Adipocyte (in vitro differentiated cells): ENCODE data around the gene PRL.

Source experiments
- DNase-seq: peaks from one replicate; pipeline ENCODE4 v3.0.0-alpha.2; 2015; ENCODE audit warnings: low read depth
- H3K27me3 ChIP-seq: replicated peaks from 2 replicates; pipeline ENCODE4 v1.7.0; 2013; ENCODE audit warnings: mild to moderate bottlenecking, low read length, moderate library complexity; ENCODE audit not compliant: control insufficient read depth, insufficient read depth
- H3K36me3 ChIP-seq: 2 replicates; pipeline ENCODE4 v1.7.0; 2013; ENCODE audit warnings: low read length, mild to moderate bottlenecking, moderate library complexity; ENCODE audit not compliant: control insufficient read depth, insufficient read depth, severe bottlenecking
- H3K4me1 ChIP-seq: 2 replicates; pipeline ENCODE4 v1.7.0; 2013; ENCODE audit warnings: mild to moderate bottlenecking, low read length, moderate library complexity; ENCODE audit not compliant: control insufficient read depth, insufficient read depth
- H3K4me3 ChIP-seq: 2 replicates; pipeline ENCODE4 v1.7.0; 2013; ENCODE audit warnings: mild to moderate bottlenecking, low read length, moderate library complexity
- H3K9ac ChIP-seq: 2 replicates; pipeline ENCODE4 v1.7.0; 2013; ENCODE audit warnings: mild to moderate bottlenecking, low read length, moderate library complexity
- H3K9me3 ChIP-seq: 2 replicates; pipeline ENCODE4 v1.7.0; 2013; ENCODE audit warnings: mild to moderate bottlenecking, low read length, moderate library complexity; ENCODE audit not compliant: control insufficient read depth

The PRL gene

GRCh38 chr6:22322103-22323030 lies 25.5 kb upstream of the PRL start:
- Histone ChIP-seq H3K36me3 (no peaks in the 10 kb centered on the region), H3K27me3 (no peaks in the 10 kb centered on the region), H3K4me3 (no peak overlapping the region), H3K4me1 (peaks cover 8% of the 10 kb centered on the region), H3K9me3 (no peaks in the 10 kb centered on the region), H3K9ac (no peak overlapping the region)
- no peak for DNase-seq

- no peaks in the 10 kb centered on the region for H3K9me3 ChIP-seq
- peak; percentile 44 for DNase-seq
These were observed 23.9 kb upstream of the PRL start for GRCh38 chr6:22320750-22321149.

GRCh38 chr6:22318404-22318803 lies 21.6 kb upstream of the PRL start:
- Histone ChIP-seq H3K9ac (no peak overlapping the region), H3K4me1 (peaks cover 8% of the 10 kb centered on the region), H3K27me3 (no peaks in the 10 kb centered on the region), H3K4me3 (no peak overlapping the region), H3K9me3 (peaks cover 5% of the 10 kb centered on the region), H3K36me3 (no peaks in the 10 kb centered on the region)
- DNase-seq: no peak

More at GRCh38 chr6:22320750-22321149, 23.9 kb upstream of the PRL start:
- H3K4me1 ChIP-seq: peaks cover 8% of the 10 kb centered on the region
- H3K36me3 ChIP-seq: no peaks in the 10 kb centered on the region
- H3K9ac ChIP-seq: no peak overlapping the region
- H3K27me3 ChIP-seq: no peaks in the 10 kb centered on the region
- no peak overlapping the region for H3K4me3 ChIP-seq

- Histone ChIP-seq H3K36me3 (no peaks in the 10 kb centered on the region), H3K4me1 (no peaks in the 10 kb centered on the region), H3K9me3 (peaks cover 23% of the 10 kb centered on the region), H3K9ac (no peak overlapping the region), H3K4me3 (no peak overlapping the region), H3K27me3 (no peaks in the 10 kb centered on the region)
- no peak for DNase-seq
These were observed 17.0 kb upstream of the PRL start for GRCh38 chr6:22313796-22314195.

GRCh38 chr6:22308939-22309338 lies 12.1 kb upstream of the PRL start:
- H3K4me3 ChIP-seq: no peak overlapping the region
- no peaks in the 10 kb centered on the region for H3K4me1 ChIP-seq
- no peaks in the 10 kb centered on the region for H3K36me3 ChIP-seq
- H3K27me3 ChIP-seq: no peaks in the 10 kb centered on the region
- DNase-seq: no peak
- H3K9me3 ChIP-seq: peaks cover 23% of the 10 kb centered on the region
- H3K9ac ChIP-seq: no peak overlapping the region

GRCh38 chr6:22306741-22307466 lies 10.1 kb upstream of the PRL start:
- Histone ChIP-seq H3K9ac (no peak overlapping the region), H3K4me3 (no peak overlapping the region), H3K36me3 (no peaks in the 10 kb centered on the region), H3K4me1 (peaks cover 9% of the 10 kb centered on the region), H3K27me3 (no peaks in the 10 kb centered on the region), H3K9me3 (peaks cover 19% of the 10 kb centered on the region)
- peak; percentile 47 for DNase-seq

- Histone ChIP-seq H3K36me3 (no peaks in the 10 kb centered on the region), H3K9ac (no peak overlapping the region), H3K9me3 (no peaks in the 10 kb centered on the region), H3K4me1 (peaks cover 15% of the 10 kb centered on the region), H3K27me3 (no peaks in the 10 kb centered on the region), H3K4me3 (no peak overlapping the region)
- DNase-seq: no peak
These were observed 6.0 kb upstream of the PRL start for GRCh38 chr6:22302838-22303237.

GRCh38 chr6:22300273-22300998 lies 3.6 kb upstream of the PRL start:
- no peak overlapping the region for H3K9ac ChIP-seq
- H3K9me3 ChIP-seq: no peaks in the 10 kb centered on the region
- no peaks in the 10 kb centered on the region for H3K36me3 ChIP-seq
- H3K4me3 ChIP-seq: no peak overlapping the region
- H3K27me3 ChIP-seq: no peaks in the 10 kb centered on the region
- peaks cover 15% of the 10 kb centered on the region for H3K4me1 ChIP-seq
- no peak for DNase-seq

GRCh38 chr6:22298475-22298890 lies 1.6 kb upstream of the PRL start:
- Histone ChIP-seq H3K36me3 (no peaks in the 10 kb centered on the region), H3K9ac (no peak overlapping the region), H3K9me3 (no peaks in the 10 kb centered on the region), H3K4me3 (no peak overlapping the region), H3K4me1 (peaks cover 15% of the 10 kb centered on the region), H3K27me3 (no peaks in the 10 kb centered on the region)
- peak; percentile 50 for DNase-seq

GRCh38 chr6:22296067-22296466 lies 769 bp downstream of the PRL start:
- peaks cover 6% of the 10 kb centered on the region for H3K4me1 ChIP-seq
- H3K9me3 ChIP-seq: no peaks in the 10 kb centered on the region
- no peak overlapping the region for H3K9ac ChIP-seq
- H3K36me3 ChIP-seq: no peaks in the 10 kb centered on the region
- H3K4me3 ChIP-seq: no peak overlapping the region
- DNase-seq: no peak
- no peaks in the 10 kb centered on the region for H3K27me3 ChIP-seq

GRCh38 chr6:22295145-22295544 lies 1.7 kb downstream of the PRL start:
- DNase-seq: no peak
- no peak overlapping the region for H3K9ac ChIP-seq
- no peak overlapping the region for H3K4me3 ChIP-seq
- H3K9me3 ChIP-seq: no peaks in the 10 kb centered on the region
- H3K27me3 ChIP-seq: no peaks in the 10 kb centered on the region
- H3K4me1 ChIP-seq: peaks cover 6% of the 10 kb centered on the region
- no peaks in the 10 kb centered on the region for H3K36me3 ChIP-seq
